HEK293 (cell line): ENCODE data around the gene NNT.

Source experiments
- CTCF ChIA-PET: fragments of 350-600 bp; formaldehyde crosslinking; extraction: SDS; loops from one replicate; lab custom pipeline; 2021; ENCODE audit warnings: antibody characterized with exemption; lab: Yijun Ruan, JAX
- POLR2A ChIA-PET: fragments of 300-600 bp; formaldehyde crosslinking; extraction: SDS; loops from one replicate; lab custom pipeline; 2020; ENCODE audit warnings: antibody characterized with exemption, inconsistent platforms; lab: Yijun Ruan, JAX
- H3K27ac ChIP-seq: fragments of 200-500 bp; sonication (Bioruptor generic); 2 replicates; pipeline ENCODE4 v1.5.1; 2014; ENCODE audit warnings: low read depth, low read length, control low read depth, inconsistent platforms; ENCODE audit errors: extremely low read depth
- H3K36me3 ChIP-seq, 2 experiments: fragments of 200-500 bp in 1 of 2; sonication (Bioruptor generic) in 1 of 2; 1 replicate in 1 of 2; 2 replicates in 1 of 2; pipeline ENCODE4 v1.5.1; 2014 to 2017; ENCODE audit warnings: inconsistent platforms in 2 of 2, low read length in 2 of 2; ENCODE audit not compliant: control insufficient read depth in 2 of 2, insufficient read depth in 1 of 2
- H3K4me1 ChIP-seq: fragments of 200-500 bp; sonication (Bioruptor generic); 2 replicates; pipeline ENCODE4 v1.5.1; 2014; ENCODE audit warnings: mild to moderate bottlenecking, low read length, inconsistent platforms; ENCODE audit not compliant: control insufficient read depth, insufficient read depth
- H3K4me3 ChIP-seq: 2 replicates; pipeline ENCODE4 v1.5.1; 2011; ENCODE audit warnings: low read depth, mild to moderate bottlenecking, control low read depth, low read length, moderate library complexity
- H3K9me3 ChIP-seq: fragments of 200-500 bp; sonication (Bioruptor generic); 2 replicates; pipeline ENCODE4 v1.5.1; 2014; ENCODE audit warnings: low read depth, low read length, inconsistent platforms; ENCODE audit not compliant: control insufficient read depth, insufficient read depth
- EGR2 ChIP-seq: fragments of 450-650 bp; formaldehyde crosslinking; IDR thresholded peaks from 2 replicates; pipeline ENCODE4 v1.5.1; 2016; ENCODE audit warnings: low read depth, missing biosample characterization, missing genetic modification characterization
- HOXC10 ChIP-seq: sonication (generic); formaldehyde crosslinking; IDR thresholded peaks from 2 replicates; pipeline ENCODE4 v1.8.1; 2023; ENCODE audit warnings: mild to moderate bottlenecking, missing genetic modification reagents
- HOXD13 ChIP-seq: sonication (generic); formaldehyde crosslinking; IDR thresholded peaks from 2 replicates; pipeline ENCODE4 v1.8.0; 2022; ENCODE audit warnings: missing genetic modification reagents, borderline replicate concordance
- IKZF3 ChIP-seq: fragments of 450-650 bp; IDR thresholded peaks from 2 replicates; pipeline ENCODE4 v1.5.0; 2018; ENCODE audit warnings: missing biosample characterization, mild to moderate bottlenecking, missing genetic modification characterization, moderate library complexity
- SP7 ChIP-seq: fragments of 450-650 bp; formaldehyde crosslinking; IDR thresholded peaks from 2 replicates; pipeline ENCODE4 v1.5.1; 2016; ENCODE audit warnings: missing biosample characterization, missing genetic modification characterization
- YY1 ChIP-seq: fragments of 450-650 bp; formaldehyde crosslinking; IDR thresholded peaks from 2 replicates; pipeline ENCODE4 v1.5.1; 2018; ENCODE audit warnings: missing biosample characterization, missing genetic modification characterization
- YY2 ChIP-seq: fragments of 450-650 bp; formaldehyde crosslinking; IDR thresholded peaks from 2 replicates; pipeline ENCODE4 v1.5.1; 2016; ENCODE audit warnings: missing biosample characterization, missing genetic modification characterization
- ZBTB1 ChIP-seq: fragments of 450-650 bp; formaldehyde crosslinking; IDR thresholded peaks from 2 replicates; pipeline ENCODE4 v1.5.1; 2016; ENCODE audit warnings: missing biosample characterization, missing genetic modification characterization
- ZBTB26 ChIP-seq: fragments of 450-650 bp; formaldehyde crosslinking; optimal IDR thresholded peaks from 2 replicates; pipeline ENCODE3; 2016; ENCODE audit warnings: missing biosample characterization, mild to moderate bottlenecking, missing genetic modification characterization
- ZBTB7A ChIP-seq: fragments of 450-650 bp; formaldehyde crosslinking; IDR thresholded peaks from 2 replicates; pipeline ENCODE4 v1.5.1; 2016; ENCODE audit warnings: low read depth, missing biosample characterization, missing genetic modification characterization
- ZFP37 ChIP-seq: fragments of 450-650 bp; formaldehyde crosslinking; IDR thresholded peaks from 2 replicates; pipeline ENCODE4 v1.5.1; 2016; ENCODE audit warnings: missing biosample characterization, missing genetic modification characterization
- ZIC2 ChIP-seq: fragments of 450-650 bp; formaldehyde crosslinking; IDR thresholded peaks from 2 replicates; pipeline ENCODE4 v1.5.1; 2016; ENCODE audit warnings: missing biosample characterization, missing genetic modification characterization
- ZNF121 ChIP-seq: fragments of 450-650 bp; formaldehyde crosslinking; IDR thresholded peaks from 2 replicates; pipeline ENCODE4 v1.5.1; 2016; ENCODE audit warnings: missing biosample characterization, missing genetic modification characterization
- ZNF157 ChIP-seq: fragments of 450-650 bp; formaldehyde crosslinking; IDR thresholded peaks from 2 replicates; pipeline ENCODE4 v1.5.1; 2016; ENCODE audit warnings: missing biosample characterization, missing genetic modification characterization
- ZNF174 ChIP-seq: fragments of 450-650 bp; formaldehyde crosslinking; IDR thresholded peaks from 2 replicates; pipeline ENCODE4 v1.5.0; 2017; ENCODE audit warnings: missing biosample characterization, mild to moderate bottlenecking, missing genetic modification characterization
- ZNF2 ChIP-seq: fragments of 450-650 bp; formaldehyde crosslinking; IDR thresholded peaks from 2 replicates; pipeline ENCODE4 v1.5.1; 2016; ENCODE audit warnings: missing biosample characterization, missing genetic modification characterization
- ZNF366 ChIP-seq: fragments of 450-650 bp; formaldehyde crosslinking; conservative IDR thresholded peaks from 2 replicates; pipeline ENCODE4 v1.5.1; 2016; ENCODE audit warnings: missing biosample characterization, missing genetic modification characterization
- ZNF513 ChIP-seq: fragments of 450-650 bp; IDR thresholded peaks from 2 replicates; pipeline ENCODE4 v1.5.1; 2018; ENCODE audit warnings: missing biosample characterization, missing genetic modification characterization
- ZNF514 ChIP-seq: fragments of 450-650 bp; formaldehyde crosslinking; IDR thresholded peaks from 2 replicates; pipeline ENCODE4 v1.5.1; 2016; ENCODE audit warnings: missing biosample characterization, missing genetic modification characterization
- ZNF518A ChIP-seq: fragments of 450-650 bp; formaldehyde crosslinking; conservative IDR thresholded peaks from 2 replicates; pipeline ENCODE4 v1.5.1; 2016; ENCODE audit warnings: low read depth, missing biosample characterization, missing genetic modification characterization
- ZNF555 ChIP-seq: fragments of 450-650 bp; formaldehyde crosslinking; conservative IDR thresholded peaks from 2 replicates; pipeline ENCODE4 v1.5.1; 2017; ENCODE audit warnings: missing biosample characterization, mild to moderate bottlenecking, missing genetic modification characterization, inconsistent platforms
- ZNF624 ChIP-seq: fragments of 450-650 bp; formaldehyde crosslinking; IDR thresholded peaks from 2 replicates; pipeline ENCODE4 v1.5.1; 2017; ENCODE audit warnings: missing biosample characterization, missing genetic modification characterization
- ZNF654 ChIP-seq: fragments of 450-650 bp; formaldehyde crosslinking; IDR thresholded peaks from 2 replicates; pipeline ENCODE4 v1.5.1; 2016; ENCODE audit warnings: low read depth, missing biosample characterization, missing genetic modification characterization
- ZNF692 ChIP-seq: fragments of 450-650 bp; formaldehyde crosslinking; IDR thresholded peaks from 2 replicates; pipeline ENCODE4 v1.5.1; 2016; ENCODE audit warnings: missing biosample characterization, missing genetic modification characterization
- ZNF701 ChIP-seq: fragments of 450-650 bp; formaldehyde crosslinking; IDR thresholded peaks from 2 replicates; pipeline ENCODE4 v1.5.1; 2016; ENCODE audit warnings: missing biosample characterization, missing genetic modification characterization
- ZNF707 ChIP-seq: fragments of 450-650 bp; formaldehyde crosslinking; IDR thresholded peaks from 2 replicates; pipeline ENCODE4 v1.5.1; 2016; ENCODE audit warnings: missing biosample characterization, missing genetic modification characterization
- ZSCAN18 ChIP-seq: fragments of 450-650 bp; formaldehyde crosslinking; IDR thresholded peaks from 2 replicates; pipeline ENCODE4 v1.5.1; 2016; ENCODE audit warnings: missing biosample characterization, missing genetic modification characterization
- ZSCAN30 ChIP-seq: fragments of 450-650 bp; IDR thresholded peaks from 2 replicates; pipeline ENCODE4 v1.5.1; 2018; ENCODE audit warnings: missing biosample characterization, mild to moderate bottlenecking, missing genetic modification characterization, moderate library complexity

The NNT gene

GRCh38 chr5:43555895-43556606 is 46.9 kb upstream of the NNT start:
- no peaks in the 10 kb centered on the region for H3K9me3 ChIP-seq
- peaks cover 18% of the 10 kb centered on the region; the same call in 1 of the 2 replicates for H3K4me1 ChIP-seq
- CTCF ChIA-PET, result interaction anchor here (0.6 to 2.4 kb wide), 4 partner anchors 32 to 170 kb away, joined by 3 to 12 read pairs (median 4); no protein-coding TSS in a partner anchor
- peak overlapping the region; percentile 100 for H3K4me3 ChIP-seq
- H3K36me3 ChIP-seq, result peaks cover 39 to 42% of the 10 kb centered on the region in 2 experiments
- H3K27ac ChIP-seq, result peak overlapping the region; percentile 97
- POLR2A ChIA-PET, result interaction anchor here (0.8 to 2.3 kb wide), 4 partner anchors 41 to 131 kb away, joined by 3 to 15 read pairs (median 6); partner anchors contain the start of genes C5orf34, NNT and TMEM267
- no peak for TF ChIP-seq ZNF707
- TF ChIP-seq ZSCAN18 (tag by site-specific recombination), result no peak
- no peak for TF ChIP-seq YY1 (tag by site-specific recombination)
- TF ChIP-seq ZNF624 (tag by site-specific recombination), result no peak
- peak; percentile 55; the same call in 1 of the 2 replicates for TF ChIP-seq ZFP37
- TF ChIP-seq ZNF654 (tag by site-specific recombination), result no peak
- TF ChIP-seq ZNF555, result no peak
- no peak for TF ChIP-seq IKZF3 (tag by site-specific recombination)
- TF ChIP-seq ZNF174 (tag by site-specific recombination), result no peak
- TF ChIP-seq HOXD13 (CRISPR knock-in tag), result 0 out of 2 replicates have a peak, but pooled peaks have one; percentile 31
- TF ChIP-seq ZIC2 (tag by site-specific recombination), result no peak
- no peak for TF ChIP-seq ZNF514 (tag by site-specific recombination)
- TF ChIP-seq HOXC10 (CRISPR knock-in tag), result no peak
- TF ChIP-seq ZBTB7A (tag by site-specific recombination), result no peak
- TF ChIP-seq ZNF121 (tag by site-specific recombination), result peak; percentile 76
- 0 out of 2 replicates have a peak, but pooled peaks have one; percentile 15 for TF ChIP-seq ZNF2 (tag by site-specific recombination)
- no peak for TF ChIP-seq ZBTB1
- TF ChIP-seq ZNF366 (tag by site-specific recombination), result no peak
- TF ChIP-seq ZNF701 (tag by site-specific recombination), result no peak
- no peak for TF ChIP-seq ZNF513
- no peak for TF ChIP-seq ZNF692 (tag by site-specific recombination)
- TF ChIP-seq EGR2, result no peak
- no peak for TF ChIP-seq ZNF518A
- 0 out of 2 replicates have a peak, but pooled peaks have one; percentile 20 for TF ChIP-seq SP7 (tag by site-specific recombination)
- TF ChIP-seq ZBTB26 (tag by site-specific recombination), result peak; percentile 90
- TF ChIP-seq ZSCAN30 (tag by site-specific recombination), result no peak
- no peak for TF ChIP-seq YY2 (tag by site-specific recombination)
- no peak for TF ChIP-seq ZNF157 (tag by site-specific recombination)
